GM21390 (cell line): Measurements from ENCODE around the gene OPCML.

Source experiments
- ATAC-seq: cut with Tn5 transposase; IDR thresholded peaks from one replicate; pipeline ENCODE4 v1.9.1; 2021; ENCODE audit not compliant: unreplicated experiment

Gene OPCML

GRCh38 chr11:132911186-132911585 is 621.1 kb downstream of the OPCML start:
- ATAC-seq, result no peak

- no peak for ATAC-seq
Measured at GRCh38 chr11:132910011-132910760, 622.1 kb downstream of the OPCML start.

DNA sequence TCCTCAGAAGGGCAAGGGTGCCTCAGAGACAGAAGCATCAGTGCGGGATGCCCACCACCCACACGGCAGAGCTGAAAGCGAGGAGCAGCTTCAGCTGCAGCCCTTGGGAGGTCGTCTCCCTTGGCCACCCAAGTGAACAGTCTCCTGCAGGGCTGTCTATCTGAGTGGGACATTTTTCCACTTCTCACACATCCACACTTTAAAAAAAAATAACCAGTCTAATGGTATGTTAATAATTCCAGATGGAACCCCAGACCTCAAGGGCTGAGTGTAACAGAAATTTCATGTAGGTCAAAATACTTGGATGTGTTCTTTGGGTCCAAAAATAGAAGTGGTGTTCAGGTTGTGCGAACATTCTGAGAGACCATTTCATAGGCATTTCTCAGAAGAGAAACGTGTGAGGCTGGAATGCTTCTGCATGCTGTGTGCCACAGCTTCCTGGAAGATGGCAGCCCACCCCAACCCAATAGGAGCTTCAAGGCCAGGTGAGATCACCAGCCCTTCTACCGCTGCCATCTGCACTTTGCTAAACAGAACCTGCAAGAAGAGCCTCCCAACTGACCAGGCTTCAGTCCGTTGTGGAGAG is 623.2 kb downstream of the OPCML start:
- ATAC-seq, result no peak

- no peak for ATAC-seq
Measured at GRCh38 chr11:132908414-132908810, 623.9 kb downstream of the OPCML start.

DNA sequence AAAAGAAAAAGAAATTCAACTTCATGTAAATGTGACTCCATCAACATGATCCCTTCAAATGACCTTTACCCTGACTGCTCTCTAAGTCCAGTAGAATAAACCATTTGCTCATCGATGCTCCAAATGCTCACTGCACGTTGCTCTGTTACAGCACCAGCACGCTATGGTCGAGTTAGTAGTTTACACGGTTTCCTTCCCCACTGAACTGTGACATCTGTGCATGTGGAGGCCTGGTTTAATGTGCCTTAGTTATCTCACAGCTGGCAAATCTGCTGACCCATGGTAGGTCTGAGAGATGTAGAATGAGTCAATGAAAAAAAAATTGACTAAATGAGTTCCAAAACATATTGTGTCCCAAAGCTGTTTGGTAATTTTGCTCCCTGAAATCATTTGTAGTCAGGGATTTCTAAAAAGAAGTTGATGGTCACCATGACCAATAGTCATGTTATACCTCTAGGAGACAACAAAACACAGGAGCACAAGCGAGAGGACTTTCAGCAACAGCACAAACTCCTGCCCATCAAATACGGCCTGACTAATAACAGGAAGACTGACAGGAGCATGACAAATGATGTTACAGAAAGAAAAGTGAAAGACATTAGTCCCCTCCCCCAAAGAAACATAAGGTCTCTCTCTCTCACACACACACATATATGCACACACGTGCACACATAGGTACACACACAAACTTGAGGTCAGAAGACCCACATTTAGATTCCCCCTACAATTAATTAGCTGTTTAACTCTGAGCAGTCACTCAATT is 624.5 kb downstream of the OPCML start:
- ATAC-seq, result no peak

DNA sequence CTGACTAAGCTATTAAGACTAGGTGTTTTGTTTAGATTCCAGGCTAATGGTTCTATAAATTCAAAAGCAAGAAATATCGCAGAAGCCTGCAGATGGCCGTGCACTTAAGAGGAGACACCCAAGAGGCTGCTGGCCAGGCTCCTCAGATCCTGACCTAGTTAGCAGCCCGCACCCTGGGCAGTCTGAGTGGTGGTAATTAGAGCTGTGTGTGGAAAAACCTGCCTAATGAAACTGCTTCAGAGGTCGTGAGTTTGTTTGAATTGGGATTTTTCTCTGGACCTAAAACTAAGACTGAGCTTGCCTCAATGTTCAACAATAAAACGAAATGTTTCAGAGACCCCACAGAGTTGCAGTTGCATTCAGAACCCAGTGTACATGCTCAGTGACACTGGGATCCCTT is 627.7 kb downstream of the OPCML start:
- no peak for ATAC-seq

- no peak for ATAC-seq
Measured at GRCh38 chr11:132904091-132904490, 628.2 kb downstream of the OPCML start.

DNA sequence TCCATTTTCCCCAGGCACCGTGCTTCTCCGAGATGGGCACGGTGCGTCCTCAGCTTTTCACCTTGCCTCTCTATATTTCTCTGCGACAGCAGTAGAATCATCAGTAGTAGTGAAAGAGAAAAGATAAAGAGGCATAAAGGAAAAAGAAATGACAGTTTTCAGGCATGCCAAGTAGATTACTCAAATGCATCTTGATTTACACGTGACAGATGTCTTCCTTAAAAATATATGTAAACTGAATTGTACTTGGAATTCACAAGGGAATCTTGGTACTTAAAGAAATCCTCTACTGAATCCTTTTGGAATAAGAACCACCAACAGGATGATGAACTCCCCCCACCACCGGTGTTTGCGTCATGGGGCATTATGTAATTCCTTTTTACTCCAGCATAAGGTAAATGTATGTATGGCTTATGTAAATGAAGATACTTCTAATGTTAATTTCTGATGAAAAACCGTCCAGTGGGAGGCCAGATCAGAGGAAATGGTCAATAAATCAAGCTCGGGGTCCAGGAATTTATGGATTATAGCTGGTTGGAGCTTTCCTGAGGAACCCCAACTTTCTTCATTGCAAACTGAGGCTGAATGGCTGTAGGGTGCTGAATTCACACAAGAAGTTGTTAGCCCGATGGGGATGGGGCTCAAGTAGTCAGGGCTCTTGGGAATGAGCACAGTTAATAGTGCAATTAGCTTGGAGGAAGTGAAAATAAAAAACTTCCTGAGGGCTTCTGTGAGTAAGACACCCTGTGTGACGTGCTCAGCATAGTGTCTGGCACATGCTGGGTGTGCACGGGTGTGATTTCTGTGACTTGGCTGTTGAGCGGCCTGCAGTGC is 630.4 kb downstream of the OPCML start:
- no peak for ATAC-seq

- no peak for ATAC-seq
Measured at GRCh38 chr11:132898676-132899075, 633.6 kb downstream of the OPCML start.

DNA sequence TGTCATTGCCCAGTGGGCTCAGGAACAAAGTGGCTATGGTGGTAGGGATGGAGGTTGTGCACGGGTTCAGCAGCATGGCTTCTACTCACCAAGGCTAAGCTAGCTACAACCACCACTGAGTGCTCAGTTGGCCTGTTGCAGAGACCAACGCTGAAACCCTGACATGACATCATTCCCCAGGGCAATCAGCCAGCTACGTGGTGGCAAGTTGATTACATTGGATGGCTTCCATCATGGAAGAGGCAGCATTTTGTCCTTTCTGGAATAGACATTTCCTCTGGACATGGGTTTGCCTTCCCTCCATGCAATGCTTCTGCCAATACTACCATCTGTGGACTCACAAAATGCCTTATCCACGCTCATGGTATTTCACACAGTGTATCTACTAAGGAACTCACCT is 634.3 kb downstream of the OPCML start:
- no peak for ATAC-seq

GRCh38 chr11:132895340-132895739 is 637.0 kb downstream of the OPCML start:
- ATAC-seq, result no peak

- no peak for ATAC-seq
Measured at GRCh38 chr11:132894606-132895005, 637.7 kb downstream of the OPCML start.

DNA sequence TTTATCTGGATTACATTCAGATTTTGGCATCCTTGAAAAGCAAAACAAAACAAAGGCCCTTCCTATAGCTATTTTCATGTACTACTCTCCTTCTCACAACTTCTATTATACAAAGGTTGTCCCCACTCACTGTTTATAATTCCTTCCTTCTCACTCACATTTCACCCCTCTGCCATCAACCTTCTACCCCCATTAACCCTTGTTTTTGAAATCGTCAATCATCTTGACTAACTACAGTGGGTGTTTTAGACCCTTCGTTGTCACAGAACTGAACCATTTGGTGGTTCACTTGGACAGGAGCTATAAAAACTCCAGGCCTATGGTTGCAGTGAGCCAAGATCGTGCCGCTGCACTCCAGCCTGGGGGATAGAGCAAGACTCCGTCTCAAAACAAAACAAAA is 639.4 kb downstream of the OPCML start:
- no peak for ATAC-seq

- no peak for ATAC-seq
Measured at GRCh38 chr11:132888226-132888625, 644.1 kb downstream of the OPCML start.

DNA sequence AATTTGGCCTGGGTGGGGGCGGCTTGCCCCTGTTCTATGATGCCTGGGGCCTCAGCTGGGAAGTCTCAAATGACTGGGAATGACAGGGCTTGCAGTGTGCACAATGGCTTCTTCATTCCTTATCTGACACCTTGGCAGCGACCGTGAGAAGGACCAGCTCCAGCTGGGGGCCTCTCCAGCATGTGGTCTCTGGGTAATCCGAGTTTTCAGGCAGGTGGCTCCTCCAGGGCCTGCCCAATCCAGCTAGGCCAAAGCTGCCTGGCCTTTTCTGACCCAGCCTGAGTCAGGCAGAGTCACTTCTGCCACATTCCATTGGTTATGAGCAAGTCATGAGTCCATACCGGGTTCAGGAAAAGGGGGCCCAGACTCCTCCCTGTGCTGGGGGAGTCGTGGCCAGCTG is 646.0 kb downstream of the OPCML start:
- ATAC-seq, result no peak

DNA sequence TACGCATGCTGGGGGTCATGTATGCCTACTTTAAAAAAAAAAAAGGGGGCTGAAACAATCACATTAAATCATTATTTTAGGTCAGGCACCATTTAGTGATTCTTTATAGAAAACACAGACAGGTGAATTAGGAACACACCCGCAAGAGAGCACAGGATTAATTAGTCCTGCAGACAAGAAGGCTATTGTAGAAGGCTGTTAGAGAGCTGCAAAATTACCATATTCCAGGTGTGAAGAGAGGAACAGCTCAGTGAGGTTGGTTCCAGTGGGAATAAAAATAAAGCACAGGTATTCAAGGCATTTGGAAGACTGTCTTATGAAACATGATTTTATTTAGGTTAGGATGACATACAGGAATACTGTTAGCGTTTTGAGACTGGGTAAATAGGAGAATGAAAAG is 649.1 kb downstream of the OPCML start:
- ATAC-seq, result no peak

DNA sequence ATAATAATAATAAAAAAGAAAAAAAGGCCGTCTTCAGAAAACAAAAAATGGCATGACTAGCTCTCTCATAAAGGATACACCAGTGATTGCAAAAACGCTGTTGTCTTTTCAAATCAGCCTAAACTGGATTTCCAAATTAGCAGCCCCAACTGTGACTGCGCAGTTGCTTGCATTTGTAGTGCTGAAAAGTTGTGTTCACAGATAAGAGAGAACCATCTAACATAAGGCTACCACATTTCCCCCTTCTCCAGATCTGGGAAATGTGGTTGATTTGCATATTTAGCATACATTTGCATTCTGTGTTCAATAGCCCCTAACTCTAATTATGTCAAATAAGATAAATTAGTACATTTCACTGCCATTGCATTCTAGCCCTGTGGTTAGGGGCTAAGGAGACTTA is 650.7 kb downstream of the OPCML start:
- ATAC-seq, result no peak

DNA sequence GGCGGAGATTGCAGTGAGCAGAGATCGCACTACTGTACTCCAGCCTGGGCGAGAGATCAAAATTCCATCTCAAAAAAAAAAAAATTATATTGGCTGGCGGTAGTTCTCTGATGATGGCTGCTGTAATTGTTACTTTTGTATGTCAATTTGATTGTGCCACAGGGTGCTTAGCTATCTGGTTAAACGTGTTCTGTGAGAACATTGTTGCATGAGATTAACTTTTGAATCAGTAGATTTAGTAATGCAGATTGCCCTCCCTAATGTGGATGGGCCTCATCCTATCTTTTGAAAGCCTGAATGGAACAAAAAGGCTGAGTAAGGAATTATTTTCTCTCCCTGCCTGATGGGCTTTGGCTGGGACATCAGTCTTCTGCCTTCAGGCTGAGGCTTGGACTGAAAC is 654.2 kb downstream of the OPCML start:
- ATAC-seq, result no peak

GRCh38 chr11:132876705-132877104 is 655.6 kb downstream of the OPCML start:
- no peak for ATAC-seq

- no peak for ATAC-seq
Measured at GRCh38 chr11:132876239-132876638, 656.1 kb downstream of the OPCML start.

DNA sequence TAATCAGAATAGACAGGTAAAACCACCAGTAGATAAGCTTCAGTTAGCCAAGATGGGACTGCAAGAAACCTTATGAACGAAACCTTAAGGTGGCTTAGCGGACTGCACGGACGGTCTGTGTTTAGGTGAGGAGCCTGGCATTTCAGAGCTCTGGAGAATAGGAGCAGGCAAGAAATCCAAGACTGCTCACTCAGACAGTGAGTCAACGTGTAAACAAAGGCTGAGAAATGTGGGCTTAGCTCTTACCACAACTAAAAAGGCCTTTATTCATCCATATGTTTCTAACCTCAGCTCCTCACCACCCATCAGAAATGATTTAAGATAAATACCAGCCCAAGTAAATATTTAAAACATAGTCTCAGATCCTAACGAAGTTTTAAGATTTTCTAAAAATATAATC is 657.7 kb downstream of the OPCML start:
- no peak for ATAC-seq
